Choroid plexus epithelial cell (primary cell): ENCODE results near the gene ABL2.

Source experiments
- DNase-seq: peaks from one replicate; pipeline ENCODE4 v3.0.0-alpha.2; 2010; ENCODE audit warnings: low read depth
- H3K4me3 ChIP-seq: 2 replicates; pipeline ENCODE4 v1.5.1; 2011; ENCODE audit warnings: low read depth, mild to moderate bottlenecking, control low read depth, low read length, moderate library complexity
- CTCF ChIP-seq: conservative IDR thresholded peaks from 2 replicates; pipeline ENCODE4 v1.5.1; 2011; ENCODE audit warnings: low read depth, mild to moderate bottlenecking, control low read depth, inconsistent platforms, low read length, moderate library complexity

ABL2 gene

DNA sequence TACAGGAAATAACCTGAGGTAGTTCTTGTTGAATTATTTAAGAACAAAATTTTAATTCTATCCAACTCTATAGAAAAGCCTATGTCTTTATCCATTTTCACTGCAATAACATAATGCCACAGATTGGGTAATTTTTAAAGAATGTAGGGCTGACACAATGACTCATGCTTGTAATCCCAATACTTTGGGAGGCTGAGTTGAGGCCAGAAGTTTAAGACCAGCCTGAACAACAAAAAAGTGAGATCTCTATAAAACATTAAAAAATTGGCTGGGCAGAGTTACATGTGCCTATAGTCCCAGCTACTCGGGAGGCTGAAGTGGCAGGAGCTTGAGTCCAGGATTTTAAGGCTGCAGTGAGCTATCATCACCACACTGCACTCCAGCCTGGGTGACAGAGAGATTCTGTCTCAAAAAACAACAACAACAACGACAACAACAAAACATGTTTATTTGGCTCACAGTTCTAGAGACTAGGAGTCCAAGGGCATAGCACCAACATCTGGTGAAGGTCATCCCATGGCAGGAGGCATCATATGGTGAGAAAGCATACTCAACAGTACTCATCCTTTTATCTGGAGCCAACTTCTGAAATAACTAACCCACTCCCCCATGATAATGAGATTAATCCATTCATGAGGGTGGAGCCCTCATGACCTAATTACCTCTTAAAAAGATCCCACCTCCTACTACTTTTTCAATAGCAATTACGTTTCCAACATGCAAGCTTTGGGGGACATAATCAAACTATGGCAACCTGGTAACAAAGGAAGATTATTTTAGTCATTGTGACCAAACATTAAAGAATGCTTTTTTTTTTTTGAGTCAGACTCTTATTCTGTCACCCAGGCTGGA, 59.6 kb downstream of the ABL2 start:
- no peak for TF ChIP-seq CTCF
- peak; percentile 85 for DNase-seq
- no peak overlapping the region for H3K4me3 ChIP-seq

- no peak for DNase-seq
Observed at GRCh38 chr1:179168536-179168935, 60.9 kb downstream of the ABL2 start.

GRCh38 chr1:179167955-179168354, 61.5 kb downstream of the ABL2 start:
- DNase-seq = no peak
- TF ChIP-seq CTCF = no peak
- no peak overlapping the region for H3K4me3 ChIP-seq

More at GRCh38 chr1:179168536-179168935, 60.9 kb downstream of the ABL2 start:
- no peak overlapping the region for H3K4me3 ChIP-seq
- no peak for TF ChIP-seq CTCF

DNA sequence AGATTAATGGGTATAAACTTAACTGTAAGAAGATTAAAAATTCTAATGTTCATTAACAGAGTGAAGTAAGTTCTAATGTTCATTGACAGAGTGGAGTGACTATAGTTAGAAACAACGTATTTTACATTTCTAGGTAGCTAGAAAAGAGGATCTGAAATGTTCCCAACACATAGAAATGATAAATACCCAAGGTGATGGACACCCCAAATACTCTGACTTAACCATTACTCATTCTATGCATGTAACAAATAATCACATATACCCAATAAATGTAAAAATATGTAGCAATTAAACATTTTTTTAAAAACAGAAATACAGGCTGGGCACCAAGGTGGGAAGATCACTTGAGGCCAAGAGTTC, 62.1 kb downstream of the ABL2 start:
- no peak for TF ChIP-seq CTCF
- no peak for DNase-seq
- no peak overlapping the region for H3K4me3 ChIP-seq

DNA sequence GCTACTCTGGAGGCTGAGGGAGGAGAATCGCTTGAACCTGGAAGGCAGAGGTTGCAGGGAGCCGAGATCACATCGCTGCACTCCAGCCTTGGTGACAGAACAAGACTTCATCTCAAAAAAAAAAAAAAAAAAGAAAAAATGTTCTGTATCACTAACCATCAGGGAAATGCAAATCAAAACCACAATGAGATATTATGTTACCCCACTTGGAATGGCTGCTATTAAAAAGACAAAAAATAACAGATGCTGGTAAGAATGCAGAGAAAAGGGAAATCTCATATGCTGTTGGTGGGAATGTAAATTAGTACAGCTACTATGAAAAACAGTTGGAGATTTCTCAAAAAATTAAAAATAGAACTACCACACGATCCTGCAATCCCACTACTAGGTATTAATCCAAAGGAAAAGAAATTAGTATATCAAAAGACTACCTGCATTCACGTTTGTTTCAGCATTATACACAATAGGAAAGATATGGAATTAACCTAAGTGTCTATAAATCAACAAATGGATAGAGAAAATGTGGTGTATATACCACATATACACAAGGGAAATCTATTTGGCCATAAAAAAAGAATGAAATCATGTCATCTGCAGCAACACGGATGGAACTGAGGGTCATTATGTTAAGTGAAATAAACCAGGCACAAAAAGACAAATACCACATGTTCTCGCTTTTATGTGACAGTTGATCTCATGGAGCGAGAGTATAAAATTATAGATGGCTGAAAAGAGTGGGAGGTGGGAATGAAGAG, 62.6 kb downstream of the ABL2 start:
- H3K4me3 ChIP-seq = no peak overlapping the region
- TF ChIP-seq CTCF = no peak
- peak; percentile 53 for DNase-seq

GRCh38 chr1:179164494-179164893, 65.0 kb downstream of the ABL2 start:
- DNase-seq = peak; percentile 73
- no peak for TF ChIP-seq CTCF
- H3K4me3 ChIP-seq = no peak overlapping the region

- DNase-seq = no peak
- no peak overlapping the region for H3K4me3 ChIP-seq
- TF ChIP-seq CTCF = no peak
Observed at GRCh38 chr1:179156708-179157107, 72.8 kb downstream of the ABL2 start.
